ENCODE measurements around the gene ESF1.

The ESF1 gene

GRCh38 chr20:13692802-13693736 lies 91.7 kb downstream of the ESF1 start:
- no peak for DNase-seq
- in situ Hi-C loops (cut with HindIII; ENCODE audit: low pct_ligation_motif_present, low pct_unique_long_range_greater_than_20kb, low sequenced_read_pairs), result no loop called here

- in situ Hi-C loops (cut with HindIII; ENCODE audit: low pct_ligation_motif_present, low pct_unique_long_range_greater_than_20kb, low sequenced_read_pairs), result no loop called here
- DNase-seq, result no peak
Observed at GRCh38 chr20:13690943-13691342, 93.8 kb downstream of the ESF1 start.

DNA sequence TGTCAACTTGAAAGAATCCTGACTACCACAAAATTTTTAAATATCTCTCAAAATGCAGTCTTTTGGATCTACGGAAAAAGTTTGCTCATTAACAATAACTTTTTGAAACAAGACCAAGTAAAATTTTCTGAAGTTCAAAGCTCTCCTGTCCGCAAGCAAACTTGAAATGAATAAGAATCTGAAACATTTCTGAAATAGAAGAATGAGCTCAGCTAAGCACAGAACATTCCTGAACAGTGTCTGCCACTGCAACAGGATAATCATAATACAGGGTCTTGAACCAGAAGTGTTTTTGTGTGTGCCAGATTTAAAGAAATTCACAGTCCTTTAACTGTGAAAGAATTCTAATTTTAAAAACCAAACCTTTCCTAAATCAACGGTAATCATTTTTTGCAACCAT lies 96.9 kb downstream of the ESF1 start:
- no peak for DNase-seq
- in situ Hi-C loops (cut with HindIII; ENCODE audit: low pct_ligation_motif_present, low pct_unique_long_range_greater_than_20kb, low sequenced_read_pairs), result no loop called here

- in situ Hi-C loops (cut with HindIII; ENCODE audit: low pct_ligation_motif_present, low pct_unique_long_range_greater_than_20kb, low sequenced_read_pairs), result no loop called here
- no peak for DNase-seq
Observed at GRCh38 chr20:13685623-13686022, 99.1 kb downstream of the ESF1 start.

GRCh38 chr20:13684566-13685222 lies 100.0 kb downstream of the ESF1 start:
- no peak for DNase-seq
- in situ Hi-C loops (cut with HindIII; ENCODE audit: low pct_ligation_motif_present, low pct_unique_long_range_greater_than_20kb, low sequenced_read_pairs), result no loop called here

DNA sequence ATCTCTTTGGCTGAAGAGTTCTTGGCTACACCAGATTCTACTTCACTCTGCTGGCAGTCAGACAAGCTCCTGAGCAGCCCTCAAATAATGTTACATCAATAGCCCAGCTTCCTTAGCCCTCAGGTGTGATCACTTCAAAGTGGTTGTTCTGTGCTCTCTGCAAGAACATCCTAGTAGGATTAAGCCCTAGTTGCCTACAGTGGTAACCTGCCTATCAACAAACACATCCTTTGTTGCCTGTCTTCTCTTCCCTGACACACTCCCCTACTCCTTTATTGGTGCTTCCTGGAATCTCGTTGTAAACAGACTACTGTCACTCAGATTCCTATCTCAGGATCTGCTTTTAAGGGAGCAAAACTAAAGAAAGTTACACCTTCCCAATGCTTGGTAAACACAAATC lies 100.9 kb downstream of the ESF1 start:
- in situ Hi-C loops (cut with HindIII; ENCODE audit: low pct_ligation_motif_present, low pct_unique_long_range_greater_than_20kb, low sequenced_read_pairs), result no loop called here
- DNase-seq, result no peak

DNA sequence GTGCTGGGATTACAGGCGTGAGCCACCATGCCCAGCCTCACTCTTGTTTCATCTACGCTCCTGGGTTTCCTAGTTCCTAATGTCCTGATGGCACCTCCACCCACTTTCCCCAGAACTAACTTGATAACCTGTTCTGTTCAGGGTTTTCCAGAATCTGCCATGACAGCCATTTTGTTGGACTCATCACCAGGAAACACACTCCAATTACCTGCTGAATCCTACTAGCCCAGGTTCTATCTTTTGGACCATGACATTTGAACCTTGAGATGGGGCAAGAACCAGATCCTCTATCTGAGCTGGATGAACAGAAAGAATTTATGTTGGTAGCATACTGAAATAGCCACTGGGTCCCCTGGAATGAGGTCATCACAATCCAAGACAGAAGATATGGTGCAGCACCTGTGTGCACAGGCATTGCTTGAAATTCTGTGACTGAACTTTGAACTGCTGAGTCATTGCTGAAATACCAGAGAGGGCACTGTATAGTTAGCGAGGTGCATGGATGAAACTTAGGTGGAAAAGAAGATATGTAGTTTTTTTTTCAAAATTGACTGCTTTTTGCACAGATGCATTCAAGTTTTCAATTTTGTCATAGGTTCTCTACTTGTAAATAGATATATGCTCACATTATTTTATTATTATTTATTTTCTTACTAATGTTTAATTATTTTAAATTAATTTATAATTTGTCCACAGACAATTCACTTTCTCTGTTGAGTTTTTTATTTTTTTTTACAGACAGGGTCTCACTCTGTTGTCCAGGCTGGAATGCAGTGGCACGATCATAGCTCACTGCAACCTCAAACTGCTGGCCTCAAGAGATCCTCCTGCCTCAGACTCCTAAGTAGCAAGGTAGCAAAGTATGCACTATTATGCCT lies 103.2 kb downstream of the ESF1 start:
- in situ Hi-C loops (cut with HindIII; ENCODE audit: low pct_ligation_motif_present, low pct_unique_long_range_greater_than_20kb, low sequenced_read_pairs), result no loop called here
- no peak for DNase-seq

DNA sequence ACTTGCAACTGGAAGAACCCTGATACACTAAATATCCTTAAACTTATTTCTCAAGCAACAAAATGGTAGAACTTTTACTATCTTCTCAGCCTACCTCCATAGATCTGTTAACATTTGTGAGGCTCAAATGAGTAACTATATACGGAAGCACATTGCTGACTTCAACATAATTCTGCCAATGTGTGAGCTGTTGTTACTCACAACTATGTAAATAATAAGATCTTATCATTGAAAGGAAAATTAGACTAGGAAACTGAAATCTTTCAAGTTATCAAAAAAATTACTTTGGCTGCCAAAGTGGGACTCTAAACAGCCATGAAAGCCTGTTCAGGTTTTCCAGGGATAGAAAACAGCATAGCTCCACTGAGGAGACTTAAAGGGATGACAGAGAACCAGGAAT lies 105.8 kb downstream of the ESF1 start:
- DNase-seq, result no peak
- in situ Hi-C loops (cut with HindIII; ENCODE audit: low pct_ligation_motif_present, low pct_unique_long_range_greater_than_20kb, low sequenced_read_pairs), result no loop called here

GRCh38 chr20:13677241-13677640 lies 107.5 kb downstream of the ESF1 start:
- in situ Hi-C loops (cut with HindIII; ENCODE audit: low pct_ligation_motif_present, low pct_unique_long_range_greater_than_20kb, low sequenced_read_pairs), result no loop called here
- DNase-seq, result no peak

GRCh38 chr20:13676682-13677081 lies 108.0 kb downstream of the ESF1 start:
- DNase-seq, result no peak
- in situ Hi-C loops (cut with HindIII; ENCODE audit: low pct_ligation_motif_present, low pct_unique_long_range_greater_than_20kb, low sequenced_read_pairs), result no loop called here

DNA sequence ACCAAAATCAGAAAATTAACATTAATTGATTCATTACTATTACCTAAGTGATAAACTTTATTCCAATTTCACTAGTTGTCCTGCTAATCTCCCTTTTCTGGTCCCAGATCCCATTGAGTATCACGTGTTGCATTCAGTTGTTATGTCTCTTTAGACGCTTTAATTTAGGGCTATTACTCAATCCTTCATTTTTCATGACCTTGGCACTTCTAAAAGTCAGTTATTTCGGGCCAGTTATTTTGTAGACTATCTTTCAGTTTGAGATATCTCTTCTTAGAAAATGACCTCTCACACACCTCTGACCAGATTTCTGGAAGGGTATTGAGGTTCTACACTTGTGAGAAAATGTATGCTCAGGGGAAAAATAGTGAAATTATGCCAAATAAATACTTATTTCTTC lies 112.0 kb downstream of the ESF1 start:
- no peak for DNase-seq
- in situ Hi-C loops (cut with HindIII; ENCODE audit: low pct_ligation_motif_present, low pct_unique_long_range_greater_than_20kb, low sequenced_read_pairs), result no loop called here

GRCh38 chr20:13671916-13672378 lies 112.8 kb downstream of the ESF1 start:
- in situ Hi-C loops (cut with HindIII; ENCODE audit: low pct_ligation_motif_present, low pct_unique_long_range_greater_than_20kb, low sequenced_read_pairs), result no loop called here
- DNase-seq, result no peak

DNA sequence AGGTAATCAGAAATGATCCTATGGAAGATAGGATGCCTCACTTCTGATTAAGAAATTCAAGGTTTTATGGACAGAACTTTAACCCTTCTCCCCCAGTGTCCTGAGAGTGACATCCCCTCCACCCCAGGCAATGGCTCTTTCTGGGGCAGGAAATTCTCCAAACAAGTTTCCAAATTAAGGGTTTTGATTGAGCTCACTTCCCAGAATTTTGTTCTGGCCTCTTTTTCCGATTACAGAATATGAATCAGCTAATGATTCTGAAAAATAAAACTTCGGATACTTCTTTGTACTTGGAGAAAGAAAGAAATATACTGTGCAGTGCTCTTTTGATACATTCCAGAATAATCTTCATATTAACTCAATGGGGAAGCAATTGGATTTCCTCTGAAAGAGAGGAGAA lies 113.2 kb downstream of the ESF1 start:
- in situ Hi-C loops (cut with HindIII; ENCODE audit: low pct_ligation_motif_present, low pct_unique_long_range_greater_than_20kb, low sequenced_read_pairs), result no loop called here
- DNase-seq, result no peak

DNA sequence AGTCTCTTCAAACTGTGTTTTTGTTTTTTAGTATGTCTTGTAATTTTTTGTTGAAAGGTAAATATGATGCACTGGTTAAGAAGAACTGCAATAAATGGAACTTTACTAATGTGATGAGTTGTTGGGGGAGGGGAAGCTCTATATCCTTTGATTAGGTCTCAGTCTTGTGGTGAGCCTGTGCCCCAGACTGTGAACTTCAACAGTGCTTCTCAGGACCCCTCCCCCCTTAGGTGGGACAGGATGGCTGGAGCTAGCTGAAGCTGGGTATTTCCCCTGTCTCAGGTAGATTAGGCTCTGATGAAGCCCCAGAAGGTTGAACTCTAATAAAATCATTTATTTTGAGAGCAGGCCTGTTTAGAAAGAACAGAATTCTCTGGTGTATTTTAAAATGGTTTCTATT lies 114.6 kb downstream of the ESF1 start:
- no peak for DNase-seq
- in situ Hi-C loops (cut with HindIII; ENCODE audit: low pct_ligation_motif_present, low pct_unique_long_range_greater_than_20kb, low sequenced_read_pairs), result no loop called here

DNA sequence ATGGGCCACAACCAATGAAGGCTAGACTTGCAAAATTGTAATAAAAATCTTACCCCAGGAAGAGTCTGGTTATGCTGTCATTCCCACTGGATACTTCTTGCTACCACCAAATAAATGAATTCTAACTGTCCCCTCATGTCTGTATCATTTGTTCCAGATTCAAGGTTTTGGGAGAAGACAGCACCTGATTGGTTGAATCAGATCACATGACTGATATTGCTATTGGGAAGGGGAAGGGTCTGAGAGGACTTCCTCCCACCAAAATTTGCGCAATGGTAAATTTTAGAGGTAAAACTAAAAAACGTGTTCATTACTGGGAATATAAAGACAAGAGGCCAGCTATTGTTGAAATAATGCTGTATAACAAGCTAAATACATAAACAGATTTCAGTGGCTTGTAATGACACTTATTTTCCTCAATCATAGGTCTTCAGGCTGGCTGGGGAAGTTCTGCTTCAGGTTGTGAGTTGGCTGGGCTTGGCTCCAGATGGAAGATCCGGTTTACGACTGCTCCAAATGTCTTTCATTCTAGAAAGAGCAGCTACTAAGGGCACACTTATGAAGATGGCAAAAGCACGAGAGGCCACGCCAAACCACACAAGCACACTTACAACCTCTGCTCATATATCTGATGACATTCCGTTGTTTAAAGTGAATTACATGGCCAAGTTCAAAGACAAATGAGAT lies 118.9 kb downstream of the ESF1 start:
- in situ Hi-C loops (cut with HindIII; ENCODE audit: low pct_ligation_motif_present, low pct_unique_long_range_greater_than_20kb, low sequenced_read_pairs), result no loop called here
- DNase-seq, result no peak

Measured in ACHN (cell line).